Limb (tissue), 2 donors: ENCODE data around the gene DNAJA1.
"Not testable (repeated sequence)": the region's sequence is repeated elsewhere in the genome, so short reads cannot be mapped to it uniquely, and the experiment has no call there.

Experiments
- DNase-seq, 2 donors: peaks; one replicate each; pipeline ENCODE4 v3.0.0-alpha.2; 2016; ENCODE audit errors: extremely low spot score in 2 of 2

Gene DNAJA1

GRCh38 chr9:33080534-33080933 is 55.5 kb downstream of the DNAJA1 start:
- no peak for DNase-seq

DNA sequence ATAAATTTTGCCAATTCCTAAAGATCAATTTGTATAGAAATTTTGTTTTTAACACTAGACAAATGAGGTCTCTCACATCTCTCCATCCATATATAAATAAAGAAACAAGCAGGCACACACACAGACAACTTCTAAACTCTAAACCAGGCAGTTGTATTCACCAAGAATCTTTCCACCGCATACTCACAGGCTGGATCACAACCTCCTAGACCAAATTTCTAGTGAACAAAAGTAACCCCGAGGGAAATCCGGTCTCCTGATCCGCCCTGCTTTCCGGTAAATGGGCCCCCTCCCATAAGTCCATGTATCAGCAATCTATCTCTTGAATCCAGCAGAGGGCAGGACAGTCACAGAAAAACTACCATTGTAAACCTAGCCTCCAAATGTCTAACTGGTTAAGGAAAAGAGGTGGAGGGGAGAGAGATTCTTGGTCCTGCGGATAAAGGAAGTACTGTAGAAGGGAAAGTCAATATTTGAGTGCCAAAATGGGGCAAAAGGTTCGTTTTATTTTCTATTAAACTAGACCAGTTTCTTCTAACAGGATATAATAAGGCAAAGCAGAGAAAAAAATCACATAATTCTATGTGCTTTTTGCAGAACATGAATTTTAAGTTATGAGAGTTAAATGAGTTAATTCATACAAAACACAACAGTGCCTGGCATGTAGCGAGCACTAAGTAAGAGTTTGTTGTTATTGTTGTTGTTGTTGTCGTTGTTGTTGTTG is 56.2 kb downstream of the DNAJA1 start:
- DNase-seq: peak; percentile 74 to 93

- no peak for DNase-seq
These were observed 57.1 kb downstream of the DNAJA1 start for GRCh38 chr9:33082128-33082527.

DNA sequence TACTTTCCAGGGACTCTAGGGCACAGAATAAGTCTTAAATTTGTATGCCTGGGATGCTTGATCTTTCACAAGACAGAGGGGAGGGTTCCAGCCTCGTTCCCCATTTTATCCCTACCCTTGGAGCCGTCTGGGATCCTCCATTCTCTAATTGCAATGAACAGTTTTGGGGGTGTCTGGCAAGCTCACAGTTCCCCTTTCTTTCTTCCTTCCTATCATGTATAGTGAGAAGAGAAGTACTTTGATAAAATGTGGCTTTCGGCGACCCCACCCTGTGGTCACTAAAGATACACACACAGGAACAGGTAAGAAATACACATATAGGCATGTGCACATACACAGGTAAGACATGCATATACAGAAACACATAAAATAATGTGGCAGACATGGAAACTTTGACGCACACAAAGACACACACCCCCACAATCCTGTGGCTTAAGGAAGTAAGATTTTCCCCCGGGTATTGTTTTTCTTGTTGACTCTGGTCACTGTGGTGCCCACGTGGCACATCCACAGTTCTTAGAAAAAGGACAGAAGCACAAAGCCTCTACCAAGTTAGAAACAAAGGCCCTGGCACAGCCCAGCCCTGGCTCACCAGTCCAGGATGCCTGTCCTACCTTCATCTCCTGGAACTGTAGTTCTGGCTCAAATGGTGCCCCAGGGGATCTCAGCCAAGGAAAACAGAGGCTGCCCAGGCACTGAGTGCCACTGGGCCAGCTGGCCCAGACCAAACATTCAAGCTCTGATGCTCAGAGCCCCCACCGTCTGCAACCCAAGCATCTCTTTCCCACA is 57.7 kb downstream of the DNAJA1 start:
- DNase-seq: no peak

DNA sequence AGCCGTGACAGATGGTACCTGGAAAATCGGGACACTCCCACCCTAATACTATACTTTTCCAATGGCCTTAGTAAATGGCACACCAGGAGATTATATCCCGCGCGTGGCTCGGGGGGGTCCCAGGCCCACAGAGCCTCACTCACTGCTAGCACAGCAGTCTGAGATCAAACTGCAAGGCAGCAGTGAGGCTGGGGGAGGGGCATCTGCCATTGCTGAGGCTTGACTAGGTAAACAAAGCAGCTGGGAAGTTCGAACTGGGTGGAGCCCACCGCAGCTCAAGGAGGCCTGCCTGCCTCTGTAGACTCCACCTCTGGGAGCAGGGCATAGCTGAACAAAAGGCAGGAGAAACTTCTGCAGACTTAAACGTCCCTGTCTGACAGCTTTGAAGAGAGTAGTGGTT is 60.6 kb downstream of the DNAJA1 start:
- DNase-seq: not testable (repeated sequence)
